K562 (cell line): ENCODE results near the gene SLC5A5. TPM values are rescaled to one million over a fixed set of nuclear protein-coding genes. Genes with fewer than 3 reads are reported as not detected.

Experiments used
- BCOR ChIP-seq: fragments of 450-650 bp; IDR thresholded peaks from 2 replicates; pipeline ENCODE4 v1.6.1; 2016
- CBX3 ChIP-seq, 2 experiments: IDR thresholded peaks; 1 replicate in 1 of 2; 2 replicates in 1 of 2; pipeline ENCODE4 v1.6.1; 2012; ENCODE audit warnings: inconsistent platforms in 2 of 2, low read length in 2 of 2, borderline replicate concordance in 1 of 2, control low read depth in 1 of 2
- CHAMP1 ChIP-seq: fragments of 450-650 bp; IDR thresholded peaks from 2 replicates; pipeline ENCODE4 v1.6.1; 2016; ENCODE audit warnings: mild to moderate bottlenecking
- CHCHD3 ChIP-seq: fragments of 250-450 bp; sonication (Bioruptor Pico); IDR thresholded peaks from 2 replicates; pipeline ENCODE4 v2.1.2; 2022; ENCODE audit warnings: mild to moderate bottlenecking
- CREM ChIP-seq: IDR thresholded peaks from 2 replicates; pipeline ENCODE4 v1.6.1; 2014; ENCODE audit warnings: antibody characterized with exemption, low read depth
- DACH1 ChIP-seq: fragments of 450-650 bp; IDR thresholded peaks from 2 replicates; pipeline ENCODE4 v1.6.1; 2018; ENCODE audit not compliant: partially characterized antibody
- GTF2E2 ChIP-seq: fragments of 200-800 bp; sonication (Bioruptor generic); IDR thresholded peaks from 2 replicates; pipeline ENCODE4 v1.6.1; 2016; ENCODE audit warnings: missing genetic modification characterization, missing compliant biosample characterization
- KLF16 ChIP-seq: IDR thresholded peaks from 2 replicates; pipeline ENCODE4 v1.6.1; 2016; ENCODE audit warnings: antibody characterized with exemption
- RAD21 ChIP-seq, 2 experiments: fragments of 250-450 bp in 1 of 2; fragments of 450-650 bp in 1 of 2; sonication (Bioruptor Pico) in 1 of 2; formaldehyde crosslinking in 1 of 2; IDR thresholded peaks in 1 of 2; conservative IDR thresholded peaks in 1 of 2; 2 replicates each; pipeline versions ENCODE4 v1.4.0 to v1.8.0; 2020 to 2022; ENCODE audit warnings: mild to moderate bottlenecking in 2 of 2, moderate library complexity in 1 of 2
- RERE ChIP-seq: sonication (generic); formaldehyde crosslinking; IDR thresholded peaks from 2 replicates; pipeline ENCODE4 v1.8.0; 2023; ENCODE audit warnings: missing genetic modification reagents, mild to moderate bottlenecking, borderline replicate concordance
- SMC3 ChIP-seq: conservative IDR thresholded peaks from 2 replicates; pipeline ENCODE4 v1.6.1; 2011; ENCODE audit warnings: low read depth, low read length, improper control_type of control experiment; ENCODE audit not compliant: insufficient read depth
- STAG1 ChIP-seq: sonication (generic); formaldehyde crosslinking; IDR thresholded peaks from 2 replicates; pipeline ENCODE4 v1.5.0; 2020; ENCODE audit warnings: missing genetic modification reagents, borderline replicate concordance
- TAL1 ChIP-seq: fragments of 450-650 bp; IDR thresholded peaks from 2 replicates; pipeline ENCODE4 v1.6.1; 2016; ENCODE audit warnings: mild to moderate bottlenecking
- THRAP3 ChIP-seq: fragments of 450-650 bp; IDR thresholded peaks from 2 replicates; pipeline ENCODE4 v1.6.1; 2016; ENCODE audit warnings: mild to moderate bottlenecking, inconsistent platforms, borderline replicate concordance
- ZBTB17 ChIP-seq: fragments of 450-650 bp; formaldehyde crosslinking; IDR thresholded peaks from 2 replicates; pipeline ENCODE4 v1.4.0; 2020; ENCODE audit warnings: mild to moderate bottlenecking
- polyA plus RNA-seq, 8 experiments: library from polyadenylated mRNA; depleted of rRNA in 4 of 8; stranded (reverse) in 5 of 8; unstranded in 3 of 8; fragments of >200 nt; fragmentation: Nextera tagmentation in 2 of 8; fragmentation: Illumina TruSeq in 1 of 8; extraction: Ambion mirVana in 2 of 8; extraction: Trizol in 1 of 8; gene quantifications; 2 replicates each; pipeline versions ENCODE4 v1.2.1 to v1.2.3, GENCODE V29; 2011 to 2014; ENCODE audit warnings: inconsistent platforms in 1 of 8, missing spikeins in 1 of 8
- total RNA-seq, 7 experiments: library from RNA; depleted of rRNA in 6 of 7; stranded (reverse); fragments of >200 nt in 6 of 7; fragmentation: Illumina TruSeq in 2 of 7; extraction: Trizol in 2 of 7; gene quantifications; 2 replicates each; pipeline versions ENCODE4 v1.2.1 to v1.2.3, GENCODE V29; 2011 to 2021; ENCODE audit warnings: low replicate concordance in 1 of 7
- TF ChIP-seq, protein P1 (sequence below): fragments of 250-450 bp; sonication (Bioruptor Pico); IDR thresholded peaks from 2 replicates; pipeline ENCODE4 v1.4.0; 2020; ENCODE audit warnings: mild to moderate bottlenecking, moderate library complexity

SLC5A5 gene
- total and polyA plus RNA-seq, 9 of the 15 experiments (the other 6 are each of a cell fraction or from before 2014, with no cell fraction given) = 0.10 to 0.73 (median 0.23) TPM

DNA sequence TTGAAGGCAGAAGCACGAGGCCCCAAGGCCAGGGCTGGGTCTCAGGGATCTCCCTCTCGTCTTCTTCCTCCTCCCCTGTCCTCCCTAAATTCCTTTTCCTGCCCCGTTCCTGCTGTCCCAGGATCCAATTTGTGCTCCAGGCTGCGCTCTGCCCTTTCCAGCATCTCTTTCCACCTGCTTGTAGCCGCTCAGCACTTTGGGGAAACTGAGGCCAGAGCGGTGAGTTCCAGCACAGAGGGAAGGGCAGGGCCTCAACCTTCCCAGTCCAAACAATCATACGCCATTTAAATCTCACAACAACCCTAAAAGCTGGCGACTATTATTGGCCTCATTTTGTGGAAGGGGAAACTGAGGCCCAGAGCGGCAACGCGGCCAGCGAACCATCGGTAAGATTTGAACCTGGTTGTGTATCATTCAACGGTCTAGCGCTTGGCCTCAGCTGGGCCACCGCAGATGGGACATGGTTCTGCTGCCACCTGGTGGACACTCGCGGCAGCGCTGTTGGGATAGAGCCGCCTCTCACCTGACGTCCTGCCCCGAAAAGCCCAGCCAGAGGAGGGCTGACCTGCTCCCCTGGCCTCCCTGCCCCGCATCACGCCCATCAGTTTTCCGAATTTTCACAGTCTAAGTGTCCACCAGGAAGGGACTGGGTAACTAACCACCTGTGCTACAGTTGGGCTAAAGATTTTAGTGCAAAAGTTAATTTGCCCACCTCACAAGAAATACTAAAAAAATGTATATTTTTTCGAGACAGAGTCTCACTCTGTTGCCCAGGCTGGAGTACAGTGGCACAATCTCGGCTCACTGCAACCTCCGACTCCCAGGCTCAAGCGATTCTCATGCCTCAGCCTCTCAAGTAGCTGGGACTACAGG, 16.2 kb upstream of the SLC5A5 start (continued):
- TF ChIP-seq CHAMP1 = no peak
- no peak for TF ChIP-seq RERE (CRISPR knock-in tag)
- 0 out of 3 replicates have a peak, but pooled peaks of 1 of the 2 experiments have one; percentile 21 for TF ChIP-seq CBX3 (IDR thresholded peaks at IDR 0.05; ENCODE audit: borderline replicate concordance in 1 of 2, low read length in 2 of 2)
- TF ChIP-seq GTF2E2 = no peak
- TF ChIP-seq, protein P1, sequence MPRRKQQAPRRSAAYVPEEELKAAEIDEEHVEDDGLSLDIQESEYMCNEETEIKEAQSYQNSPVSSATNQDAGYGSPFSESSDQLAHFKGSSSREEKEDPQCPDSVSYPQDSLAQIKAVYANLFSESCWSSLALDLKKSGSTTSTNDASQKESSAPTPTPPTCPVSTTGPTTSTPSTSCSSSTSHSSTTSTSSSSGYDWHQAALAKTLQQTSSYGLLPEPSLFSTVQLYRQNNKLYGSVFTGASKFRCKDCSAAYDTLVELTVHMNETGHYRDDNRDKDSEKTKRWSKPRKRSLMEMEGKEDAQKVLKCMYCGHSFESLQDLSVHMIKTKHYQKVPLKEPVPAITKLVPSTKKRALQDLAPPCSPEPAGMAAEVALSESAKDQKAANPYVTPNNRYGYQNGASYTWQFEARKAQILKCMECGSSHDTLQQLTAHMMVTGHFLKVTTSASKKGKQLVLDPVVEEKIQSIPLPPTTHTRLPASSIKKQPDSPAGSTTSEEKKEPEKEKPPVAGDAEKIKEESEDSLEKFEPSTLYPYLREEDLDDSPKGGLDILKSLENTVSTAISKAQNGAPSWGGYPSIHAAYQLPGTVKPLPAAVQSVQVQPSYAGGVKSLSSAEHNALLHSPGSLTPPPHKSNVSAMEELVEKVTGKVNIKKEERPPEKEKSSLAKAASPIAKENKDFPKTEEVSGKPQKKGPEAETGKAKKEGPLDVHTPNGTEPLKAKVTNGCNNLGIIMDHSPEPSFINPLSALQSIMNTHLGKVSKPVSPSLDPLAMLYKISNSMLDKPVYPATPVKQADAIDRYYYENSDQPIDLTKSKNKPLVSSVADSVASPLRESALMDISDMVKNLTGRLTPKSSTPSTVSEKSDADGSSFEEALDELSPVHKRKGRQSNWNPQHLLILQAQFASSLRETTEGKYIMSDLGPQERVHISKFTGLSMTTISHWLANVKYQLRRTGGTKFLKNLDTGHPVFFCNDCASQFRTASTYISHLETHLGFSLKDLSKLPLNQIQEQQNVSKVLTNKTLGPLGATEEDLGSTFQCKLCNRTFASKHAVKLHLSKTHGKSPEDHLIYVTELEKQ (CRISPR knock-in tag) = no peak
- TF ChIP-seq KLF16 = peak; percentile 26; the same call in 1 of the 2 replicates
- peak; percentile 60 for TF ChIP-seq DACH1
- no peak for TF ChIP-seq ZBTB17 (CRISPR knock-in tag)
- peak; percentile 98 for TF ChIP-seq BCOR
- peak; percentile 32; the same call in 1 of the 2 replicates for TF ChIP-seq CREM
- TF ChIP-seq TAL1 = no peak
- TF ChIP-seq STAG1 (CRISPR knock-in tag) = peak; percentile 99
- TF ChIP-seq THRAP3 = no peak
- TF ChIP-seq RAD21 (CRISPR knock-in tag; conservative IDR thresholded peaks at IDR 0.05 in 1 of 2, IDR thresholded peaks at IDR 0.05 in 1 of 2) = peak; percentile 89 to 96
- peak; percentile 98 for TF ChIP-seq SMC3
- no peak for TF ChIP-seq CHCHD3 (CRISPR knock-in tag)
